Measurements from ENCODE around the gene CEP112.
"Not testable (repeated sequence)": the region's sequence is repeated elsewhere in the genome, so short reads cannot be mapped to it uniquely, and the experiment has no call there.

CEP112 gene

DNA sequence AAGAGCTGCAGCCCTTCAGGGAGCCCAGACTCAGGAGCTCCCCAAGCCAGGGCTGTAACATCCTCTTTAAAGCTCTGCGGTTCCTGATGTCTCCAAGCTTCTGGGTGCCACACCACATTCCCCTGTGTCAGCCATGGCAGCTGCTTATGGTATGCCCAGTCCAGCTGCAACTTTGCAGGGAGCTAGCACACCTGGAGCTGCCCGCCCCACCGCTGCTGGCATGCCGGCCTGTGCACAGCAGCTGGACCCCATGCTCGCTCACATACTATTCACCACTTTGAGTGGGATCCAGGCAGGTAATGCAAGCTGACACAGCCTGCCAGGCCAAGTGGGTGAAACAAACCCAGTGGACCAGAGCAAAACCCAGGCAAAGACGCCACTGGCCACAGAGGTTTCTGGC, 324.9 kb downstream of the CEP112 start:
- DNase-seq: no peak

DNA sequence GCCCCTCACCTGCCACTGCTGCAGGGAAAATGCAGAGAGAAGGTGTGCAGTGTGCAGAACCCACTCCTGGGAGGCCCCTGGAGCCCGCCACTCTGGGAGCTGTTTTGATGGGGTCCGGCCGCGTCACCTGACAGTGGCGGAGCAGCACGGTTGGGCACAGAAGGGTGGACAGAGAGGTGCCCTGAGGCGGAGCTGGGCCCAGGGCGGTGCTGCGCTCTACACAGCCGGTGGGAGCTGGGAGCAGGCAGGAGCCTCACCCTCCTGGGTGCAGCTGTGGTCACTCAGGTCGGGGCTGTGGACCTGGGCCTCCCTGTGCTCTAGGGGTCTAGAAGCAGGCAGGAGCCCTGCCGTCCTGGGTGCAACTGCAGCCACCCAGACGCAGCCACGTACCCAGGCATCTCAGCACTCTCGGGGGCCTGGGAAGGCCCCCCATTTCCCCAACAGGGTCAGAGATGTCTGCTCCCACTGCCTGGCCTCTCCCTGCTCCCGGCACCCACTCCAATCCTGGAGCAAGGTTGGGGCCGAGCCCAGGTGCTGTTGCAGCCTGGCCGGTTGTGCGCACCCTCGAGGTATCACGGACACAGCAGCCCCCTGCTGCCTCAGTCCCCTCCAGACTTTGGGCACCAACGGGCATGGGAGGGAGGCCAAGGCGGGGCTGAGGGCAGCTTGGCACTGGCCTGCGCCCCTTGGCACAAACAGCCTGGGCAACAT, 326.1 kb downstream of the CEP112 start:
- DNase-seq: no peak

DNA sequence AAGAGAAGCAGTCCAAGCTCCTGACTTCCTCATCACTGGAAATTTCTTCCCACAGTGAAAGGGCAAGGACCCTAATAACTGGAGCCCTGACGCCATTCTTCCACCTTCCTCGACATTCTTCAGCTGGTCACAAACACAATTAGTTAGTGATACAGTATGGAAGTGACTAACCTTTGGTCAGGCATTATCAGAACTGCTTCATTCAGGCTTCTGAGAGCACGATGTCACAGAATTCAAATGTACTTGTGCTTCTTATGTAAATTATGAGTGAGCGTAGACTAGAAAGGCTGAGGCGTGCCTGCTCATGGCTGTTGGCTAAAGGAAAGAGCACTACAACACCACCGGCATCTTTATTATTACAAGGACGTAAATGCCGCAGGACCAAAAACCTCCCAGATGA, 327.5 kb downstream of the CEP112 start:
- DNase-seq: no peak

DNA sequence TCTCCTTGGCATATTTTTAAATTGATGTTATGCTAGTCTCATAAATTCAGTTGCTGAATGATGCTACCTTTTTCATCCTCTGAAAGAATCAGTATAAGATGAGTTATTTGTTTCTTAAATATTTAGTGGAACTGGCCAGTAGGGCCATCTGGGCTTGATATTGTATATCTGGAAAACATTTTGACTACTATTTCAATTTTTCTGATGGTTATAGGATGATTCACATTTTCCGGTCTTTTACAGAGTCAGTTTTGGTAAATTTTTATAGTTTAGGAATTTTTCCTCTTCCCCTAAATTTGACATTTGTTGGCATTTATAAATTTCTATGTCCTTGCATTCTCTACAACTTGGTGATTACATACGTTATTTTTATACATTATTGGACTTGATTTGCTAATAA, 334.2 kb downstream of the CEP112 start:
- DNase-seq: no peak

DNA sequence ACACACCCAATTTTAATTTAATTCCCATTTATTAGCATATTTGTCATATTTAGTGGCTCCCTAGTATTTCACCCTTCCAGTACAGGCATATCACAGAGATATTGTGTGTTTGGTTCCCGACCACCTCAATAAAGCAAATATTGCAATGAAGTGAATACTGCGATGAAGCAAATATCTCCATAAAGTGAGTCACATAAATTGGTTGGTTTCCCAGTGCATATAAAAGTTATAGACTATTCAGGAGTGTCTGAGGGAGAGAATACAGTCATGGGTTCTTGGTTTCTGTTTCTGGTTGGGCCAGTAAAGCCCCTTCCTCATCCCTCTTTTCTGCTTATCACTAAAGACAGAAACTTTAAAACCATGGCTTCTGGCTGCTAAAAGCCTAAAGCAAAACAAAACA, 335.1 kb downstream of the CEP112 start:
- no peak for DNase-seq

DNA sequence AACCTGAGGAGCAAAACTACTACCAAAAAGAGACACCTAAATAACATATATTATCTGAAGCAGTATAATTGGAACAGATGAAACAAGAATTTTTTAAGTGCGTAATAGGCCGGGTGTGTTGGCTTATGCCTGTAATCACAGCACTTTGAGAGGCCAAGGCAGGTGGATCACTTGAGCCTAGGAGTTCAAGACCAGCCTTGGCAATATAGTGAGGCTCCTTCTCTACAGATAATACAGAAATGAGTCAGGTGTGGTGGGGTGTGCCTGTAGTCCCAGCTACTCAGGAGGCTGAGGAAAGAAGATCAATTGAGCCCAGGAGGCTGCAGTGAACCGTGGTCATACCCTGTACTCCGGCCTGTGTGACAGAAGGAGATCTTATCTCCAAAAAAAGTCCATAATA, 336.3 kb downstream of the CEP112 start:
- DNase-seq: no peak

DNA sequence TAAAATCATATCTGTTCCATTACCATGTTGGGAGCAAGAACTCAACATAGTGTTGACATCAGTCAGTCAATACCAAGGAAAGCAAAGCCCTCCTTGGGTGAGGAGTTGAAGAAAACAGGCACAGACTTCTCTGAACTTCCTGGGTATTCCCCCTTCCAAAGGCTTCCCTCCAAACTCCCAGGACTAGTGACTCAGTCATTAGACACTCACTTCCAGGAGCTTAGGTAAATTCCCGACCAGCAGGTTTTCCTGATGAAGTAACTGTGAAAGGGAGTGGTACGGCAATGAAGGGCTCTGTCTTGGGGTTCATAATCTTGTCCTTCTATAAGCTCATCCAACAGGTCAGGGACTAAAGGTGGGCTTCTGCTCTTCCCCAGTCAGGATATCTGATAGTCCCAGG, 336.7 kb downstream of the CEP112 start:
- no peak for DNase-seq

DNA sequence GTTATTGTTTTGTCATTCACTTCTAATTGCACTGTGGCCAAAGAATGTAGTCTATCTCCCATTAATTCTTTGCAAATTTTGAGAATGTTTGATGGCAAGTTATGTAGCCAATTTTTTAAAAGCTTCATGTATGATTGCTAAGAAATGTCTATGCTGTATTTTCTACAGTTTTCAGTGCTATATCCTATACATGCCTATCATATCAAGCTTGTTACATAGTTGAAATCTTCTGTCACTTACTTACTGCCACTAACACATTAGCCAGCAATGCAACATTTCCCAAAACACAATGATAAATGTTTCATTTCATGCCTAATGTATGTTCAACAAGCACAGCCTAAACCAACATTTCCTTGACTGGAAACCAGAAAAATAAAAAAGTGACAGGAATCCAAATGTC, 338.1 kb downstream of the CEP112 start:
- DNase-seq: no peak

DNA sequence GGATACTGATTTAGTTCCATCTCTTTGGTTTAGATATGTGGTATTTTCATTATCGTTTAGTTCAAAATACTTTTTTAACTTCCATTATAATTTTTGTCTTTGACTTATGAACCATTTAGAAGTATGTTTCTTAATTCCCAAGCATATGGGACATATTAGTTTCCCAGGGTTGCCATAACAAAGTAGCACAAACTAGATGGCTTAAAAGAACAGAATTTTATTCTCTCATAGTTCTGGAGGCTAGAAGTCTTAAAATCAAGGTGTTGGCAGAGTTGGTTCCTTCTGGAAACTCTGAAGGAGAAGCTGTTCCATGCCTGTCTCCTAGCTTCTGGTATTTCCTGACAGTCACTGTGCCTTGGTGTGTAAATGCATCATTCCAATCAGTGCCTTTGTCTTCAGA, 339.0 kb downstream of the CEP112 start:
- no peak for DNase-seq

DNA sequence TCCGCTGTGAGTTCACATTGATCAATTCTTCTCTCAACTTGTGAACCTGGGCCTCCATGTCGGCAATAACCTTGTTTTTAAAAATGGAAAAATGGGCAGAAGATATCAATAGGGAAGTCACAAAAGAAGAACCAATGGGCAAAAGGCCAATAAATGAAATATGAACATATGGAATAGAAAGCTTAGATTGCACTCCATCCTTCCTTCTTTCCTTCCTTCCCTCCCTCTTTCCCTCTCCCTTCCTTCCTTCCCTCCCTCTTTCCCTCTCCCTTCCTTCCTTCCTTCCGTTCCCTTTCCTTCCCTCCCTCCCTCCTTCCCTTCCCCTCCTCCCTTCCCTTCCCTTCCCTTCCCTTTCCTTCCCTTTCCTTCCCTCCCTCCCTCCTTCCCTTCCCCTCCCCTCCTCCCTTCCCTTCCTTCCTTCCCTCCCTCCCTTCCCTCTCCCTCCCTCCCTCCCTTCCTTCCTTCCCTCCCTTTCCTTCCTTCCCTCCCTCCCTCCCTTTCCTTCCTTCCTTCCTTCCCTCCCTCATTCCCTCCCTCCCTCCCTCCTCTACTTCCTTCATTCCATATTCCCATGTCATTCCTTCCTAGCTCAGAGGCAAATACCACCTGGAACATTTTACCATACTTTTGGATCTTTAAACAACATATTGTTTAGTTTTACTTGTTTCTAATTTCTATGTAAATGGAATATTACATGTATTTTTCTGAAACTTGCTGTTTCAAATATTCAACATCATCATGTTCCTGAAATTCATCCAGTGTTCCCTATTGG, 339.8 kb downstream of the CEP112 start:
- no peak for DNase-seq

DNA sequence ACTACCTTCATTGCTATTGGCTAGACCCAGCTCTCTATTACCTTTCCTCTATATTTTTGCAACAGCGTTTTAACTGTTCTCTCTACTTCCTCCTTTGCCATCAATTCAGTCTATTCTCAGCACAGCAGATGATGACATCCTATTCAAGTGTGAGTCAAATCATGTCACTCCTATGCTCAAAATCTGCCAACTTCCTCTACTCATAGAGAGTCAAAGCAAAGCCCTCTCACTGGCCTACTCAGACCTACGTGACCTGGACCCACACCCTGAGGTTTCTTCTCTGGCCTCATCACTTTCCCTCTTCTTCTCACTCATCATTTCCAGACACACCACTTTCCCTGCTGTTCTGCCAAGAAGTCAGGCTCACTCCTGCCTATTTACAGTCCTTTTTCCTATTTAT, 341.4 kb downstream of the CEP112 start:
- no peak for DNase-seq

DNA sequence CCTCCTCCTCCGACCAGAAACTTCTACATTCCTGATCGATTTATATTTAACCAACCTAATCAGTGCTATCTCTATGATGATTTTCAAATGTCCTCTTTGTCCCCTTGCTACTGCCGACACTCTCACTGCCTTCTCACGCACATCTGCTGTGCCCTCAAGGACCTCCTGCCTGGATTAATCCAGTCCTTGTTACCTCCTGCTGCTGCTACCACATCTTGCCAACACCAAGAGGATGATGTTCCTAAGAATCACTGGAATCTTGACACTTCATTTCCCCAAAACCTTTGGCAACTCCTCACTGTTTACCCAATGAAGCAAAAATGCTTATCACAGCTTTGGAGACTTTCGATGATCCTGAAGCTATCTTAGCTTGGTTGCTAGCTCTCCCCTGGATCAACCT, 343.2 kb downstream of the CEP112 start:
- no peak for DNase-seq

DNA sequence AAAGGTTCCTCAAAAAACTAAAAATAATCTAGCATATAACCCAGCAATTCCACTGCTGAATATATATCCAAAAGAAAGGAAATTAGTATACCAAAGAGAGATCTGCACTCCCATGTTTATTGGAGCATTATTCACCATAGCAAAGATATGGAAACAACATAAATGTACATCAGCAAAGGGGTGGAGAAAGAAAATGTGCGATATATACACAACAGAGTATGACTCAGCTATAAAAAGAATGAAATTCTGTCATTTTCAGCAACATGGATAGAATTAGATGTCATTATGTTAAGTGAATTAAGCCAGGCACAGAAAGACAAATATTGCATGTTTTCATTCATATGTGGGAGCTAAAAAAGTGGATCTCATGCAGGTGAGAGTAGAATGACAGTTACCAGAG, 350.8 kb downstream of the CEP112 start:
- DNase-seq: no peak

DNA sequence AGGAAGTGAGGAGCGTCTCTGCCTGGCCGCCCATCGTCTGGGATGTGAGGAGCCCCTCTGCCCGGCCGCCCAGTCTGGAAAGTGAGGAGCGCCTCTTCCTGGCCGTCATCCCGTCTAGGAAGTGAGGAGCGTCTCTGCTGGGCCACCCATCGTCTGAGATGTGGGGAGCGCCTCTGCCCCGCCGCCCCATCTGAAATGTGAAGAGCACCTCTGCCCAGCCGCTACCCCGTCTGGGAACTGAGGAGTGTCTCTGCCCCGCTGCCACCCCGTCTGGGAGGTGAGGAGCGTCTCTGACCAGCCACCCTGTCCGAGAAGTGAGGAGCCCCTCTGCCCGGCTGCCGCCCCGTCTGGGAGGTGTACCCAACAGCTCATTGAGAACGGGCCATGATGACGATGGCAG, 354.7 kb downstream of the CEP112 start:
- not testable (repeated sequence) for DNase-seq

DNA sequence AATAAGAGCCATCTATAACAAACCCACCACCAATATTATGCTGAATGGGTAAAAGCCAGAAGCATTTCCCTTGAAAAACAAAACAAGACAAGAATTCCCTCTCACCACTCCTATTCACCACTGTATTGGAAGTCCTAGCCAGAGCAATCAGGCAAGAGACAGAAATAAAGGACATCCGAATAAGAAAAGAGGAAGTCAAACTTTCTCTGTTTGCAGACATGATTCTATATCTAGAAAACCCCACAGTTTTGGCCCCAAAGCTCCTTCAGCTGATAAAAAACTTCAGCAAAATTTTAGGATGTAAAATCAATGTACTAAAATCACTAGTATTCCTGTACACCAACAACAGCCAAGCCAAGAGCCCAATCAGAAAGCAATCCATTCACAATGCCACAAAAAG, 358.7 kb downstream of the CEP112 start:
- DNase-seq: no peak

DNA sequence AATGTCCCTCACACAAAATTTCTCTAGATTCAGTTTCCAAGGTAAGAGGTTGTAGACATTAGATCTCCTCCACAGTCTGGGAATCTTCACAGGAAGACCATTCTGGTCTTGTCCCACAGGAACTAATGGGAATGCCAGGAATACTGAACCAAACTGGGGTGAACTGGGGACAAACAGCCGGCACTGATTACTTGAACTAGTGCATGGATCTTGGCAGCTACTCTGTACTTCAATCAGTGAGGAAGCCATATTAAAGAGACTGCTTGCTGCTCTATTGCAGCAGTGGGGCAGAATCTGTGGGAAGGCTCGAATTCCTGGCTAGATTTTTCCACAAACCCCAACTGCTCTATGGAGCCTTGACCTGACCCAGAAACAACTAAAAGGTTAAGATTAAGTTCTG, 361.6 kb downstream of the CEP112 start:
- DNase-seq: no peak

DNA sequence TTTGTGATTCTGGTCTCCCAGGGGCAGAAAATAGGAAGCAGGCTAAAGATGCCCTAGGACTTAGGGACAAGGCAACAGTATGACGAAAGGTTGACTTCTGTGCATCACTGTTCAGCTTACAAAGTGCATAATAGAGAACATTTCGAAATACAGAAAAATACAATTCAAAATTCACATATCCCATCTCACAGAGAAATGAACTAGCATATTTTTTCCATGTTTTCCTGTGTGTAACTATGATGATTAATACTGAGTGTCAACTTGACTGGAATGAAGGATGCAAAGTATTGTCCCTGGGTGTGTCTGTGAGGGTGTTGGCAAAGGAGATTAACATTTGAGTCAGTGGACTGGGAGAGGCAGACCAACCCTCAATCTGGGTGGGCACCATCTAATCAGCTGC, 365.4 kb downstream of the CEP112 start:
- DNase-seq: not testable (repeated sequence)

DNA sequence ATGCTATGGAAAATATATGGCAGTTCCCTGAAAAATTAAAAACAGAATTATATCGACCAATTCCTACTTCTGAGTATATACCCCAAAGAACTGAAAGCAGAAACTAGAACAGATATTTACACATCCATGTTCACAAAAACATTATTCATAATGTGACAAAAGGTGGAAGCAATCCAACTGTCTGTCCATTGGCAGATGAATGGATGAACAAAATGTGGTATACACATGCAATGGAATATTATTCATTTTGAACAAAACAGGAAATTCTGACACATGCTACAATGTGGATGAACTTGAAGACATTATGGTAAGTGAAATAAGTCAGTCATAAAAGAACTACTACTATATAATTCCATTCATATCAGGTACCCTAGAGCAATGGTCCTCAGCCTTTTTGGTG, 367.0 kb downstream of the CEP112 start:
- no peak for DNase-seq

DNA sequence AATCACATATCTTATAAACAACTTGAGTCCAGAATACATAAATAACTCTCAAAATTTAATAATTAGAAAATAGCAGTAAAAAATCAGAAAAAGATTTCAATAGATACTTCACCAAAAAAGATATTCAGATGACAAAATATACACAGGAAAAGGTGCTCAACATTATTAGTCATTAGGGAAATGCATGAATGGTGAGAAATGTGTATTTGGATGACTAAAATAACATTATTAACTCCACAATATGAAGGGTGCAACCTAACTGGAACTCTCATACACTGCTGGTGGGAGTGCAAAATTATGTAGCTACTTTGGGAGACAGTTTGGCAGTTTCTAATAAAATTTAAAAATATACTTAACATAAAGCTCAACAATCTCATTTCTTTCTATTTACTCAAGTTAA, 368.2 kb downstream of the CEP112 start:
- DNase-seq: no peak

DNA sequence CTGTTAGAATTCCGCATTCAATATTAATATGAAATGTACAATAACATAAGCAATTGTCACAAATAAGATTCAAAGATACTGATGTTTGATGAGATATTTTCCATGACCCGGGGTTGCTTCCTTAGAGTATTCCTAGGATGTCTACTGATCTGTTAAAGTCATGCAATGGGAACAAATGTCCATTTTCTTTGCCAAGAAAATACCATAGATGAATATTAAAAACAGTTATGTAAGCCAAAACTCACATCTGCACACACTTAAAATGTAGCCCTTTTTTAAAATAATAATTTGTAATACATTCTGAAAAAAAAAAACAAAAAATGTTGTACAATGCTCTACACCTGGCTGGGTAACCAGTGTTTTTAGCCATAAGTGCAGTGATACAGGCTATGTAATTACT, 371.1 kb downstream of the CEP112 start:
- no peak for DNase-seq

DNA sequence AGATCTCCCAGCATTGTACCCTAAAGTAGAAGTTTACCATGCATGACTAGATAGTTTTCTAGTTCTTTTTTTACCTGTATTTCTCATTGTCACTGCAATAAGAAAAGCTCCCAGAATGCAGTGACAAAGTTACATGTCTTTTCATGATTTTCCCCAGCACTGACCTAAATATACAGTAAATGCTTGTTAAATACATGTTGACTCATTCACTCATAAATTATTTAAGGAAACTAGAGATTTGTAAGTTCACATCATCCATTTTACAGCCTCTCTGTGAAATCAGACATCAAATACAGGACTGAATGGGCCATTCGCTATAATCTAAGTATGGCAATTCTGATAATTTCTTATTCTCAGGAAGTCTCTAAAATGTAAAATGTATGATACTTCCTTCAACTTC, 371.6 kb downstream of the CEP112 start:
- DNase-seq: no peak

DNA sequence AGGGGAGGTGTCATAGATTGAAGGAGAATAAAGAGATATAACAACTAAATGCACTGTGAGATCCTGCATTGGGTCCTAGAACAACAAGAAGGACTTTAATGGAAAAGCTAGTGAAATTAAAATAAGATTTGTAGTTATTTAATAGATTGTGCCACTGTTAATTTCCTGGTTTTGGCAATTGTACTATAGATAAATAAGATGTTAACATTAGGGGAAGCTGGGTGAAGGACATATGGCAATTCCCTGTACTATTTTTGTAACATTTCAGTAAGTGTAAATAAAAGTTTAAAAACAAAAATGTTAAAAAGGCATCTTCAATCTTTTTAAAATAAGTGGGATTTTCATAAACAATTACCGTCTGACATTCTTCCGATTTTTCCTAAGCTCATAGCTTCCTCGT, 372.1 kb downstream of the CEP112 start:
- no peak for DNase-seq

DNA sequence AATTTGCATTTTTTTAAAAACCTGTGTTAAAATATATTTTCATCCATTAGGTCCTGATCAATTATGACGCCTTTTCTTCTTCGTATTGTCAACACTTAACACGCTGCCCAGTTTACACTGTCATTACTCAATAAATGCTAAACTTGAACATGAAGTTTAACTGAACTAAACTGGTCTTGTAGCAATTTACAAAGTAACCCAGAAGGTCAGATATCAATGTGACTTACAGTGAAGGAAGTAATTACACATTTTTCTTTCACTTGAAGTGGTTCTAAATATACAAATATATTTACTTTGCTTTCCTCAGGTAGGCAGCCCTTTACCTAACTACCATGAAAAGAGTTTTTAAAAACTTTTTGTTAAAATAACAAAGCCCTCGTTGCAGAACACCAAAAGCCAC, 374.0 kb downstream of the CEP112 start:
- no peak for DNase-seq

DNA sequence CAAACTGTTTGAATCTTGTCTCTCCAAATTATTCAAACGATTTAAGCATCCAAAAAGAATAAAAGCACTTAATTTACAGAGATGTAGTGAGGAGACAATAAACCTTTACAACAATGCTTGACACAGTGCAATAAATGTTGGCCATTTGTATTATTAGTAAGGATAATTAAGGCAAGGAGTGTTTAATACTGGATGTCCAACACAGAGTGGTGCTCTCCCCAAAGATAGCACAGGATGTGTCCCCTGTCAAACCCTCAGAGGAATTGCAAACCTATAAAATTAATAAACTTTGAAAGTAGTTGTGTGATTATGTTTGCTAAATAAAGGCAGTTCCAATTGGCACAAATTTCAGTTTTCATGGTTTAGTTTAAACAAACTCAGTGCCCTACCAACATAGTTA, 377.5 kb downstream of the CEP112 start:
- DNase-seq: no peak

DNA sequence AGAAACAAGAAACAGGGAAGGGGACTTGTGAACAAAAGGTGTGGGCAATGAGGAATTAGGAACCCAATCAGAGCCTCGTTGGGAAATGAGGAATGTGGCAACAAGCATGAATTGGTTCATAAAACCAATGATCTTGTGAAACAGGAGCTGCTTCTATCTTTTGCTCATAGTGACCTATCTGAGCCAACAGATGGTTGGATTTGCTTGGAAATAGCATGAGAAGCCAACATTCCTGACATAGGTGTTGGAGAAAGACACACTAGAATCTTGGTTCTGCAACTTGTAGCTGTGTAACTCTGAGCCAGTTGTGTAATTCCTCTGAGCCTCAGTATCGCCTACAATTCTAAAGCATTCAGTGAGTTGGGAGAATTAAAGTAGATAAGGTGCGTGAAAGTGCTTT, 378.6 kb downstream of the CEP112 start:
- no peak for DNase-seq

Measured in NCI-H2171 treated with DMSO at 0.1 percent for 48 hours (cell line).